ENCODE data around the gene ACOT13.

GRCh38 chr6:24644377-24644776, 22.5 kb upstream of the ACOT13 start:
- TF ChIP-seq POLR2A (IDR thresholded peaks at IDR 0.05) = no peak
- TF ChIP-seq, protein P1, sequence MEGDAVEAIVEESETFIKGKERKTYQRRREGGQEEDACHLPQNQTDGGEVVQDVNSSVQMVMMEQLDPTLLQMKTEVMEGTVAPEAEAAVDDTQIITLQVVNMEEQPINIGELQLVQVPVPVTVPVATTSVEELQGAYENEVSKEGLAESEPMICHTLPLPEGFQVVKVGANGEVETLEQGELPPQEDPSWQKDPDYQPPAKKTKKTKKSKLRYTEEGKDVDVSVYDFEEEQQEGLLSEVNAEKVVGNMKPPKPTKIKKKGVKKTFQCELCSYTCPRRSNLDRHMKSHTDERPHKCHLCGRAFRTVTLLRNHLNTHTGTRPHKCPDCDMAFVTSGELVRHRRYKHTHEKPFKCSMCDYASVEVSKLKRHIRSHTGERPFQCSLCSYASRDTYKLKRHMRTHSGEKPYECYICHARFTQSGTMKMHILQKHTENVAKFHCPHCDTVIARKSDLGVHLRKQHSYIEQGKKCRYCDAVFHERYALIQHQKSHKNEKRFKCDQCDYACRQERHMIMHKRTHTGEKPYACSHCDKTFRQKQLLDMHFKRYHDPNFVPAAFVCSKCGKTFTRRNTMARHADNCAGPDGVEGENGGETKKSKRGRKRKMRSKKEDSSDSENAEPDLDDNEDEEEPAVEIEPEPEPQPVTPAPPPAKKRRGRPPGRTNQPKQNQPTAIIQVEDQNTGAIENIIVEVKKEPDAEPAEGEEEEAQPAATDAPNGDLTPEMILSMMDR (IDR thresholded peaks at IDR 0.05) = no peak
